Measurements from ENCODE around the gene TRIM49D2.
"Not testable (repeated sequence)": the region's sequence is repeated elsewhere in the genome, so short reads cannot be mapped to it uniquely, and the experiment has no call there.

Gene TRIM49D2

GRCh38 chr11:89923764-89924163 is at the start of gene TRIM49D2:
Gene TRIM49D2, plus strand, starts transcription at chr11:89924064. Its CDS starts 2,698 bp downstream, at chr11:89926762.
- DNase-seq (ENCODE audit: low spot score); H3K4me3 ChIP-seq; H3K27ac ChIP-seq: not testable (repeated sequence)

DNA sequence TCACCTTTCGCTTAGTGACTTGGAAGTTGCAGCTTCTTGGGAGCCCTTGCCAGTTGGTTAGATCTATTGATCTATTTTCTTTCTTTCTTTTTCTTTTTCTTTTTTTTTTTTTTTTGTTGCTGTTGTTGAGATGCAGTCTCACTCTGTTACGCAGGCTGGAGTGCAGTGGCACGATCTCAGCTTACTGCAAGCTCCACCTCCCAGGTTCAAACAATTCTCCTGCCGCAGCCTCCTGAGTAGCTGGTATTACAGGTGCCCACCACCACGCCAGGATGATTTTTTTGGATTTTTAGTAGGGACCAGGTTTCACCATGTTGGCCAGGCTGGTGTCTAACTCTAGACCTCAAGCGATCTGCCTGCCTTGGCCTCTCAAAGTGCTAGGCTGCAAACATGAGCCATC is 46.4 kb upstream of the TRIM49D2 start:
- not testable (repeated sequence) for DNase-seq (ENCODE audit: low spot score); H3K27ac ChIP-seq; H3K4me3 ChIP-seq

DNA sequence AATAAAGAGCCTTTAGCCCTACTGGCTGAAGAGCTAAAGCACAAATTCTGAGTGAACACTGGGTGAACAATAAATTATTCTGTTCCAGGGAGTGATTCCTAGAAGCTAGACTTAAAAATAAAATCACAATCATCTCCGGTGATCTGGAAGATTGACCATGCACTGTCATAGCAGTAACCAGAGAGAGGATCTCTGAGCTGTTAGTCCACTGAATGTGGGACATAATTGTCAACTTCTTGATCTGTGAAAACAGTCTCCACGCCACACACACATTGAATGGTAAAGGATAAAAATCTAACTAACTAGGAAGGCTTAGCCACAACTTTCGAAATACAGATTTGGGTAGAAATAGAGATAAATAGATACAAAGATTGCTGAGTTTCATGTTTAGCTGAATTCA is 30.6 kb upstream of the TRIM49D2 start:
- H3K4me3 ChIP-seq; H3K27ac ChIP-seq; DNase-seq (ENCODE audit: low spot score): not testable (repeated sequence)

DNA sequence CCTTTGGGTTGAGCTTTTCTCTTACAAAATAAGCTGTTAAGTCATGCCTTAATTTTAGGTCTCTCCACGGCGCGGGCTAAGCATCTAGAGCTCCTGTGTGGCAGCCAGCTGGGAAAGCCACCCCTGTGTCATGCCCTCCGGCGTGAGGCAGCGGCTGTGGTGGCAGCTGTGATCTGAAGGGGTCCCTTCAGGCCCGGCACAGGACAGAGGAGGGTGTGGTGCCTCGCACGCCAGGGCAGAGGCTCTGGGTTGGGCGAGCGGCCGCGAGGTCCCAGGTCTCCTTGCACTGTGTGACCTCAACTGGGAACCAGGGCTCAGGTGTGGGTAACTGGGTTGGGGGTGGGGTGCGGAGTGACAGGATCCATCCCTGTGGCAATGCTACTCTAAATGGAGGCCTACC is 23.1 kb upstream of the TRIM49D2 start:
- DNase-seq (ENCODE audit: low spot score); H3K27ac ChIP-seq; H3K4me3 ChIP-seq: not testable (repeated sequence)

DNA sequence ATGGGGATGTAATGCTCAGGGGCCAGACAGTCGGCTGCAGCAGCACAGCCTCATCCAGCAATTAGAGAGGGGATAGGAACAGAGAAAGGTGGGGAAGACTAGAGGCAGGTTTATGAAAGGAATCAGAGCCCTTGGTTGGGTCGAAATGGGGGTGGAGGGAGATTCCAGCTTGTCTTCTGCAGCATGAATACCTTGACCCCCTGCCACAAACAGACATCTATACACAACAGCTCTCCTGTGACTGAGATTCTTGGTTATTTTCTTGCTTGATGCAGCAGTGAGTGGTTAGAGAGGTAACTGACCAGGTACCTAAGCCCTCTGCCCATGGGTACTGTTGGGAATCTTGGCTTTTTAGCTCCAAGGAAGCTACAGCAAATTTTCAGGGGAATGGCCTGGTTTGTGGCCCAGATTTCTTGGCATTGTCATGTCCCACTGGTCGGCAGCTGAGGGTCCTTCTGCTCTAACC is 1.6 kb upstream of the TRIM49D2 start, which contains the start of gene TRIM49D1:
Gene TRIM49D1 (minus strand): TSS at position 51 of the 466 bp plus-strand sequence. CDS start 4,535 bp downstream, outside the sequence.
- TF ChIP-seq, protein P1, sequence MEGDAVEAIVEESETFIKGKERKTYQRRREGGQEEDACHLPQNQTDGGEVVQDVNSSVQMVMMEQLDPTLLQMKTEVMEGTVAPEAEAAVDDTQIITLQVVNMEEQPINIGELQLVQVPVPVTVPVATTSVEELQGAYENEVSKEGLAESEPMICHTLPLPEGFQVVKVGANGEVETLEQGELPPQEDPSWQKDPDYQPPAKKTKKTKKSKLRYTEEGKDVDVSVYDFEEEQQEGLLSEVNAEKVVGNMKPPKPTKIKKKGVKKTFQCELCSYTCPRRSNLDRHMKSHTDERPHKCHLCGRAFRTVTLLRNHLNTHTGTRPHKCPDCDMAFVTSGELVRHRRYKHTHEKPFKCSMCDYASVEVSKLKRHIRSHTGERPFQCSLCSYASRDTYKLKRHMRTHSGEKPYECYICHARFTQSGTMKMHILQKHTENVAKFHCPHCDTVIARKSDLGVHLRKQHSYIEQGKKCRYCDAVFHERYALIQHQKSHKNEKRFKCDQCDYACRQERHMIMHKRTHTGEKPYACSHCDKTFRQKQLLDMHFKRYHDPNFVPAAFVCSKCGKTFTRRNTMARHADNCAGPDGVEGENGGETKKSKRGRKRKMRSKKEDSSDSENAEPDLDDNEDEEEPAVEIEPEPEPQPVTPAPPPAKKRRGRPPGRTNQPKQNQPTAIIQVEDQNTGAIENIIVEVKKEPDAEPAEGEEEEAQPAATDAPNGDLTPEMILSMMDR (IDR thresholded peaks at IDR 0.05), result no peak
- H3K4me3 ChIP-seq, result no peak within 1 kb of the TSS
- no peak within 1 kb of the TSS for H3K27ac ChIP-seq
- DNase-seq (ENCODE audit: low spot score), result no peak

DNA sequence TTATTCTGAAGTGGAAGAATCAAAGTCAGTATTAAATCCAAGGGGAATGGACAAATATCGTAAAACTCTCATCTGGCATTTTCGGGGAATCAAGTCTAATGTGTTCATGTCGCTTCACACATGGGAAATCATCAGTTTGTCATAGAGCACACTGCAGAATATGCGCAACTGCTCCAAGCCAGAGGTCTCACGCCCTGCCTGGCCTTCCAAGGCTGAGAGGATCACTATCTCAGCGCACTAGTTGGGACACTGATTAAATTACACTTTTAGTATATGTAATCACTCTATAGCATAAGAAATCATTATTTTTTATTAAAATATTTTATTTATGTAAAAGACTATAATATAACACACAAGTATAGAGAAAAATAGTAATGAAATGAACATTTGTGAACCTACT is 37.0 kb downstream of the TRIM49D2 start:
- H3K27ac ChIP-seq; H3K4me3 ChIP-seq; DNase-seq (ENCODE audit: low spot score): not testable (repeated sequence)

DNA sequence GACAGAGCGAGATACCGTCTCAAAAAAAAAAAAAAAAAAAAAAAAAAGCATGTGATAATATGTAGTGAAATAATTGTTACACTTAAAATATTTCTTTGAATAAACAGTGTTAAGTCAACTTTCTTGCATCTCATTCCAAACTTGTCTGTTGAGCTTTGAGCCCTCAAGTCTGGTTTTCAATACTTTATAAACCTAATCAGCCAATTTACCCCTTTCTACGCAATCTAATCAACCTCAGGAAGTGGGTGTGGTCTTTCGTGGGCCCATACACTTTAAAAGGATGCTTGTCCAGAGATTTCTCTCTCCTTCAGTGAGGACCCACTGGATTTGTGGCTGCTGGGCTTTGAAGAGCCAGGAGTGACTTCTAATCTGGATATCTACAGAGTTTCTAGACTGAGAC is 41.9 kb downstream of the TRIM49D2 start, which contains the start of gene TRIM64:
Gene TRIM64 (plus strand): TSS at position 301 of the 400 bp plus-strand sequence. CDS start 2,467 bp downstream, outside the sequence.
- H3K4me3 ChIP-seq; H3K27ac ChIP-seq; DNase-seq (ENCODE audit: low spot score): not testable (repeated sequence)

All from coronary artery (tissue), 2 donors.